GM18907 (cell line): Measurements from ENCODE around the gene TMPRSS15.

Experiments used
- ATAC-seq: cut with Tn5 transposase; IDR thresholded peaks from one replicate; pipeline ENCODE4 v1.9.1; 2021; ENCODE audit warnings: mild to moderate bottlenecking, moderate library complexity; ENCODE audit not compliant: unreplicated experiment

Gene TMPRSS15

DNA sequence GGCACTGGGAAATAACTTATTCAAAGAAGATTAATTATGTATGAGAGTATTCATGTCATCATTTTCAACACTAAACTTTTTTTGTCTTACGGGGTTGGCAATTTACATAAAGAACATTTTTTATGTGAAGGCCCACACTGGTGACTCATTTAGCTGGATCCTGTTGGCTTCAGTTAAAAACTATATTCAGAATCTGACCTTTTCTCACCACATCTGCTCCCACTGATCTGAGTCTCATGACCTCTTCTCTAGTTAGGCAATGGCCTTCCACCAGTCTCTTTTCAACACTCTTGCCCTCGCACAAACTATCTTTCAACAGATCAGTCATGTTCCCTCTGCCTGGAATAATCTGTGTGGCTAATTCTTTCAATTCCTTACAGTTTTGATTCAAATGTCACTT, 53.4 kb downstream of the TMPRSS15 start:
- no peak for ATAC-seq

DNA sequence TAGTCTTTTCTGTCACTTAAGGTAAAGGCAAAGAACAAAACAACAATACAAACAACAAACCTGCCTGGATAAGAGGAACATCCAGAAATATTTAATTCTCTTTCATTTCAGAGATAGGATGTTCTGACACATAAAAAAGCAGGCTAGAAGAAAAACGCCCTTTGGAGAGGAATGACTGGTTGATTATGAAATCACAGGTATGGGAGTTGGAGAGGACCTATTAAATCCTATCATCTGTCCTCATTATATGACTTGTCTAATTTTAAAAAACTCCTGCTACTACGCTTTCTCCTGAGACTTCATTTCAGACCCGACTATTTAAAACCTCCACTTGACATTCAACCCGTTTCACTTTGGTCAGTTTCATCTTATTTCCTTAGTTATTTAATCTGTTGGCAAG, 54.1 kb downstream of the TMPRSS15 start:
- ATAC-seq: no peak

DNA sequence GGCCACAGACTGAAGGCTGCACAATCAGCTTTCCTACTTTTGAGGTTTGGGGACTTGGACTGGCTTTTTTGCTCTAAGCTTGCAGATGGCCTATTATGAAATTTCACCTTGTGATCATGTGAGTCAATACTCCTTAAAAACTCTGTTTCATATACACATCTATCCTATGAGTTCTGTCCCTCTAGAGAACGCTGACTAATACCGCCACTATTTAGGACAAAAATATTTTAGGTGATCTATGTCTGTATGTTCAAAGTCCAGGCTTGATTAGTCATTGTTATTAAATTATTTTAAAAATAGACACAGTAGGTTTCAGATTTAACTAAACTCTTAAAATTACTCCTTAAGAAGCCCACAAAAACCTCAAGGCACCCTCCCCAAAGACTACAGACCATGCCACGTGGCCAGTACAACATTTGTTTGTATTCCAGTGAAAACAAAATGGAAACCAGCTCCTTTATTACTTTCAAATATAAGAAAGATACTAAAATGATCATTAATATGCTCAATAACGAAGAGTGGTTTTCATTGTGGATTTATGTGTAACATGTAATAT, 63.1 kb downstream of the TMPRSS15 start:
- no peak for ATAC-seq

DNA sequence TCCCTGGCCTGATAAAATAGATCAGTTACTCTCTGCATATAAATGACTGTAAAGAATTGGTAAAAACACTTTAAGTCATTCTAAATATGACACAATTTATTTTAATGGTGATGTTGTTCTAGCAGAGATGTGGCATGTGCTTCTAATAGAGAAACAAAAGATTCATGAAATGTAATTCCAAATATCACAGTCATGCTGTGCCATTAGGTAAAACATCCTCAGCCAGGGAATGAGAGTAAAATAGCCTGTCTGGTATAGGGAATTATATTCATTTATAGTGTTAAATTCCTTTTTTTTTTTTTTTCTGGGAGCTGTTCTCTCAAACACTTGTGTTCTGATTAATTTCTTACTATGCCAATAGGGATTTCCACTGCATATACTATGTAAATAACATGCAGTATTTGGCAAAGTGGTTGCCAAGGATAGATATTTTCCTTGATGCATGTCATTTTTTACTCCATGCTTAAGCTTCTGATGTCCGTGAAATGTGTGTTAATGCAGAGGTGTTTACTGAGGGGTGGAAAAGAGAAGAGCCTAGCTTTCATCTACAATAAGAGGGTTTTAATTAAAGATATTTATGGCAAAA, 67.8 kb downstream of the TMPRSS15 start:
- no peak for ATAC-seq

DNA sequence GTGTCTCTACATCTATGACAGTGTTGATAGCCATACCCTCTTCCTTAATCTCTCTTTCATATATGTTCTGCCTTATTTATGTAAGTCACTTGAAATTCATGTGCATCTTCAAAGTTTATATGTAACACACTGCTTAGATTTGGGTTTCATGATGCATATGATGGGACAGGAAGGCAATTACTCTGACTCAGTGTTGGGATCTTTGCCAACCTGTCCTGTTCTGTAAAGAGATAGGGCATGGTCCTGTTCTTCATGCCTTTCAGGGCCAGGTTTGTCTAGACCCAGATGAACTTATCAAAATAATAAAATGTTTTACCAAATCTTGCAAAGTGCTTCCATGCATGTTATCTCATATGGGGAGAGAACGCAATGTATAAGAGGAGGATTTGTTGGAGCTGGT, 69.5 kb downstream of the TMPRSS15 start:
- ATAC-seq: no peak

DNA sequence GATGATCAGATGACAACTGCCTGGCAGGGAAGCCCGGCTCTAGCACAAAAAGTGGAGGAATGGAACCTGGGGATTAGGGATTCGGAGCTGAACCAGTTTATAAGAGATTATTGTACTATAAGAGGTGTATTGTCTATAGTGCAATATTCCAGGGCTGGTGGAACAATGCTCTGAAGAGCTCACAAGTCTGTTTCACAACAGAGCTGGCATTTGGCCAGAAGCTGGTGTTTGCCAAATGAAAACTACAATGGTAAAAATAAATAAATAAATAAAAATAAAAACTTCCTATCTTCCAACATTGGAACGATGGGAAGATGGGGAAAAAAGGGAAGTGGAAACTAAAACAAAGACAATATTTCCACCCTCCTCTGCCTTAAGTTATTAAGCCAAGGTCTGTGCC, 85.4 kb downstream of the TMPRSS15 start:
- no peak for ATAC-seq

DNA sequence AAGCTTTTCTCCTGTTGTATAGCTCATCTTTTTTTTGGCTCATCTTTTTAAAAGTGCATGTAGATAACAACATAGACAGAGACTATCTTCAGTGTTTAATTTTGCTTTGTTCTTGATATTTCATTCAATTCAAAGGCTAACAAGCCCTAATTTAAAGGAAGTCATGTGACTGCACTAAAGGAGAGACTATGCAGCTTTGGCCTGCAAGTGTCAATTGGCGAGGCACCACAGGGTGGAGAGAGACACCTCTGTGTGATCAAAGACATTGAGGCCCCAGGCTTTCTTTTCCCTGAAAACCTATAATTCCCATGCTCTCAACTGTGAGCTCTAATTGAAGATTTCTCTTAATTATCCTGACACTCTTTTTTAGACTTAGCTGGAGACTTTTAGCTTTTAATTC, 105.4 kb downstream of the TMPRSS15 start:
- ATAC-seq: no peak

DNA sequence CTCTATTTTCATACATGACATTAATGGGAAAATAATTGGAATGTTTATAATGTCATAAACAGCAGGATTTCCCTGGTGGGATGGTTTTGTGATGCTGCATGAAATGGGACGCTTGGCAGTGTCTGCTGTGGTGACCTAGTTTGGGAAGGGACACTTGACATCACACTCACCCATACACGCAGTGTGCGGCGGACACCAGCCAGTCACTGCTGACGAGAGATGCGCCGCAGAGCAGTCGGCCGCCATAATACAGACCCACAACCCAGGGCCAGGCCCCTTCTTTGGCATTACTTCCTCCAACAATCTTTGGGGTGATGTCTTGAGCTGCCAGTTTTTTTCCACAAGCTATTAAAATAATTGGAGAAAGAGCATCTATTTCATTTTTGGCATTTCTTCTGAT, 109.5 kb downstream of the TMPRSS15 start:
- no peak for ATAC-seq

DNA sequence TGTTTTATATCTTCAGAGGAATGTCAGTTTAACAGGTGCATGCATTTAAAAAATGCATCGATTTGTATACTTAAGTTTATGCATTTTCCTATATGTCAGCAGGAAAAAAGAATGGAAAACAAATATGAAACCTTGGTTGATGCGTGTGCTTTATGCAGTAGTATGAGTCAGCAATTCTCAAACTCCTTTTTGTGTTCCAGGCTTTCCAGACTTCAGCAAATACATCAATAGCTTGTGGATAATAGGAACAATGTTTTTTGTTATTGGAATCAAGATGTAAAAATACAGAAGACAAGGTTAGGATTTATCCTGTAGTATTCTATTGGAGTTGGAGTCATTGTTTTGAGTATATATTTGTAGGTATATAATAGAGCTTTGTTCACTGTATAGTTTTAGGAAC, 113.7 kb downstream of the TMPRSS15 start:
- no peak for ATAC-seq

DNA sequence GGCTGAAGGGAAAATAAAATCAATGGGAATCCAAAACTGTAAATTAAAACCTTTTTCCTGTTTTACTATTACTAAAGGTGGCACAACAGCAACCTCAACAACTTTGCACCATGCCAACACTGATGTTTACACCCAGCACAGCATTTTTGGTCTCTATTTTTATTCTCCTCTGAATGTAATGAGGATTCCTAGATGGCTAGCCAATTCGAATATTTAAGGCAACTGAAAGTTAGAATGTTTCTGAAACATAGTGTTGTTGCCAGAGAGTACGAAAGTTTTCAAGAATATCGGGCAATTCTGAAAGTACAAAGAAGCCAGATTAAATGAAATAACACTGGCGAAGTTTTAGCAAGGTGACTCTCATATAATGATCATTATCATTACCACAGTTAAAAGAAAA, 118.2 kb downstream of the TMPRSS15 start:
- ATAC-seq: no peak

DNA sequence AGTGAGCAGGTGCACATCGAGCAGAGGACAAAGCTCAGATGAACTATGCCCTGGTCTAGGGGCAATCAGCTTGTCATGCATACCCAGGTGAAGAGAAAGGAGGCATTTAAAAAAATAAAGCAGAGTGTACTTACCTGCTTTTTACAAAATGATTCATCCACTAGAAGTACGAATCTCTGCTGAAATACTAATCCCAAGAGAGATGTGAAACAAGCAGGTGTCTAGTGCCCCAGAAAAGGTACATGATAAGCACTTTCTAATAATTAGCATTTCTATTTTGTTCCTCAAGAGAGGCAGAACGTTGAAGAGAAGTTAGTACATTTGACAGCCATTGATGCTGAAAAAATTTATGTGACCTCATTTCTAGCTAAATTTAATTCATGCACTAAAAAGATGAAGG, 127.8 kb downstream of the TMPRSS15 start:
- ATAC-seq: no peak

DNA sequence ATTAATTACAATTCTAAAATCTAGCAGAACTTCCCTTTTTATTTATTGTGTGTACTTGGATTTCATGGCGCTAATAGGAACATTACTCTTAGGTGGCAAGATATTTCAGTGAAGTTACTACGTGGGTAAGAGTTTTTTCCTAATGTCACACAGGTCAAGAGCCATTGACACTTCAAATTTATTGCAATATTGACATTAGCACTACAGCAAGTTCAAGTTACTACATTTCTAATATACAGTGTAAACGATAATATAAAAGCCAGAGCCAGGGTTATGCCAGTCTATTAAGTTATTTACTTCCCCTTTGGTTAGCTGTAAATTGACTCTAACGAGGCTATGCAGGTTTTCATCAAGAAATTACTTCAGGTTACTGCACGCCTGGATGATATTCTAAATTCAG, 129.2 kb downstream of the TMPRSS15 start:
- ATAC-seq: no peak

DNA sequence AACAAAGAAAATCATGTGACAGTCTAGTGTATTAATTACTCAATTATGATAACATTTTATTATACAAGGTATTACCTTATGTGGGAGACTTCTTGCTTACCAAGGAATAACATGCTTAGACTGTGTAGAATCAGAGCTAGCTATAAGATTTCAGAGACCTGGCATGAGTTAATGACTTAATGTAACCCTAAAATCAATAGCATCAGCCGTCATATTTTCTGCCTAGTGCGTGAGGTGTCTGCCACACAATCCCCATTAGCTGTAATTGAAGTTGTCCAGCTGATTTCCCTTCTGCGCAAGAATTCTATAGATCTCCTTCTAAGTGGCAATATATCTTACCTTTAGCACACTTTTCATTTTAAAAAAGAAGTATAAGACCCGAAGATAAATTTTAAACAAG, 130.2 kb downstream of the TMPRSS15 start:
- no peak for ATAC-seq

DNA sequence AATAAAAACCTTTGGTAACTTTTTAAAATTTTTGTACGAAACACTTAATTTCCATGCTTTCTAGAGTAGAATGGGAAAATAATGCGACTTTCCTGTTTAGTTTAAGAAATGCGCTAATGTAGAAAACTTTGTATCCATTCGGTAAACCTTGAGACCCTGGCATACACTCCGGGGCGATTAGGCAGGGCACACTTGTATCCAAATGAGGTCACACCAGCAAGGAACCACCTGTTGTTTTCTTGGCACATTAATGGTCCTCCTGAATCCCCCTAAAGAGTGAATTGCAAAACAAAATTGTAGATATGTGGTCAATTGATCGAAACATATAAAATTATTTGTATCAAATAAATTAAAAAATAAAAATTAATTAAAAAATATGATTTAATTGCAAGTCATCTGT, 133.7 kb downstream of the TMPRSS15 start:
- no peak for ATAC-seq

DNA sequence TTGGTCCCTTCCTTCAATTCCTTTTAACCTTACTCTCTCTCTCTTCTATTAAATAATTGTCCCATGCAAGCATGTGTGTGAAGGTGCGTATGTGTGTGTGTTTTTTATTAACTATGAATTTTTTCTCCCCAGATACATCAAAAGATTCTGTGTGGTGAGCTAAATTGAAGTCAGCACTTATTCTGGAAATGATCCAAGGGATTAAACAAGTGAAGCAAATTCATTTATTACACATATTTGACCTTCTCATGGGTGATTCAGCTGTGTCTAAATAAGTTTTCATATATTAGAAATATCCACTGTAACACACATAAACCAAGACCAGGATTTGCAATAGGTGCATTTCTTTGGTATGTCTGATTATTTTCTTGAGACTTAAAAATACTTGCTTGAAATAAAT, 134.7 kb downstream of the TMPRSS15 start:
- ATAC-seq: no peak

DNA sequence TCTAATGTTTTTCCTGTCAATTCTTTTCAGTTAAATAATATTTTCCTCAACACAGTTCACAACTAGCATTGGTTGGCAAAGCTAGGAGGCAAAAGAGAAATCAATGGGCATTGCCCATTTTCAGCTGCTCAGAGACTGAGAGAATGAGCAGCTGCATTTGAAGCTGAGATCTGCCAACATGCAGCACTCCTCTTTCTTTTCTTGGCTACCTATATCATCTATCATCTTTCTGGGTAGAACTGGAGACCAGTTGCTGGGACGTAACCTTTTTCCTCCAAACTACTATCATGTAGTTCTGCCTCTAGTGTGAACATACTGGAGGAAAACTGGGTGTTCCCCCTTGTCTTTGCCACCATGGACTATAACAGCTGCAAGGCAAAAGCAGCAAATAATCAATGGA, 136.1 kb downstream of the TMPRSS15 start:
- no peak for ATAC-seq

DNA sequence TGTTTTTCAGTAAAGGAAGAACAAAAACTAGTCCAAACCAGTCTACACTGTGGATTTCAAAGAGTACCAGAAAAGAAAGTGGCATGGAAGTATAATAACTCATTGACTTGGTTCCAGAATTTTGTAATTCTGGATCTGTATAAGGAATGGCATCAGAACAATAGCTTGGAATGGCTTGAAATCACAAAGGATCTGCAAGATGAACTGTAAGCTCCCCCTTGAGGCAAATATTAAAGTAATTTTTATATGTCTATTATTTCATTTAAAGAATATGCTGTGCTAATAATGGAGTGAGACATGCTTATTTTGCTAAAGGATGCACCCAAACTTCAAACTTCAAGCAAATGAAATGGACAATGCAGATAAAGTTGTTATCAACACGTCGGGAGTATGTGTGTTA, 137.6 kb downstream of the TMPRSS15 start:
- ATAC-seq: no peak

DNA sequence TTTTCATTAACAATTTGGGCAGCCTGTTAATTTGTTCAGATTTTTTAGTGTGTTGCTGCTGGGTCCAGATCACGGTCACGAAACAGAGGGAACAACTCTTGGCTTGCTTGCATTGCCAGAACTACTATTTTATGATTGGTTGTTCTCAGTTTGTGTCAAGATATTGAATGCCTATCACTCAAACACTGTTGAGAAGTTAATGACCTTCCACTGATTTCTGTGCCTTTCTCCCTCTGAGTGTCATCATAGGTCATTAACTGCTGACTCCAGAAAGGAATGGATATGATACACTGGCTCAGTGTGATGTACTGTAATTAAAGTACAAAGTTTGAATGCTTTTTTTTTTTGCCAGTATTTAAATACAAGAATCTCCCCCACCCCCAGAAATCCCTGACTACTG, 149.8 kb downstream of the TMPRSS15 start:
- no peak for ATAC-seq

DNA sequence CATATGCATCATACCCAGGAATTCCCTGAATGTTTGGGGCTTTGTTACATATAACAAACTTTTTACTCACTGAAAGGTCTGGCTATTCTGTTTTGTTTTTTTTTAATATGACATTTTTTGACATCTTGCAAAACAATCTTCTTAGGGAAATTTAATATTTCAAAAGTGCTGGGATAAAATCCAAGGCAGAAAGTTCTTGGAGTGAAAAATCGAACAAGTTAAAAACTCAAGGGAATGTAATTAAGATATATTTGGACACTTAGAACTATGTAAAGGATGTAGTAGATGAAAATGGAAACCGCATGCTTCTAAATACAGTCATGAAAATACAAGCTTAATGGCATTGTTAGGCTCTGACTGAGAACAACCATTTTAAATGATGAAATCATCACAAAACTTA, 150.4 kb downstream of the TMPRSS15 start:
- no peak for ATAC-seq

DNA sequence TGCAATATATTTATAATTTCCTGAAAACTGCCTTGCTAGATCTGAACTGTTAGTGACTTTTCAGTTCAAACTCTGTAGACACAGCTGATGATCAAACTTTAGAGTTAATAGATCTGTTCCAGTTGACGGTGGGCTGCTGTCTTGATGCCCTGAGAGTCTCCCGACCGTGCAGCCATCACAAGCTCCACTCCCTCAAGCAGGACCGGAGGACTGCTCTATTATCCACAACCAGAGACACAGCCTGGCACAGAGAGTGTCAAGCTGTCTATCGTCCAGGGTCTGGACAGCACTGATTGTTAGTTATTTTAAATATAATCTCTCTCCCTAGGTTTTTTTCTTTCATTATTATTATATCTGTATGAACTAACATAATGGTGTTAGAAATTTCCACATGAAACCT, 150.9 kb downstream of the TMPRSS15 start:
- ATAC-seq: no peak

DNA sequence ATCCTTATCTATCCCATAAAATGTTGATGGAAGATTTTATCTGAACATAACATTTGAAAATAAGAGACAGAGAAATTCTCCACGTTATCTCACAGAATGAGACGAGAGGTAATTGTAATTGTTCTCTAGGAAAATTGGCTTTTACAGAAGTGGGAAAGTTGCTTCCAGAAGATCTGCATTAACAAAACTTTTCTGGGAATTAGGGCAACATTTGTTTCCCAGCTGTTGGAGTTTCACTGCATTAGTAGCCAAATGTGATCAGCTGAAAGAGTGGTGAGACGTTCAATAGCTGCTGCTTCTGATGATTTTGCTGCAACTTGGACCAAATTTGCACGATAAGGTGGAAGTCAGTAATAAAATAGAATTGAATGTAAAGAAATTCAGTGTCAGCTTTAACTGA, 151.3 kb downstream of the TMPRSS15 start:
- no peak for ATAC-seq

DNA sequence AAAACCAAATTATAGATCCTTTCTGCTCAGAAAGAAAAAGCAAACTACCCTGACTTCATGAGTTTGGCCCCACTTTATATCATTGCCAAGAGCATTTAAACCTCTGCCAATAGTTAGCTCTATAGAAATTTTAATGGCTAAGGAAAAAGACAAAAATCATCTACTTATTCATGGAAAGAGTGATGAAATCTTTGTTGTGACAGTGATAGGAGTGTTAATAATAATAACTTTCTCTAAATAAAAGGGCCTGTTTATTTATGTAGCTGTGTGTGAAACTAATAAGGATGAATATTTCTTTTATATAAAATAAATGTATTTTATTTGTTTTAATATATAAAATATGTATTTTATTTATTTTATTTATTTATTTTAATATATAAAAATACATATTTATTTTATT, 152.5 kb downstream of the TMPRSS15 start:
- ATAC-seq: no peak

DNA sequence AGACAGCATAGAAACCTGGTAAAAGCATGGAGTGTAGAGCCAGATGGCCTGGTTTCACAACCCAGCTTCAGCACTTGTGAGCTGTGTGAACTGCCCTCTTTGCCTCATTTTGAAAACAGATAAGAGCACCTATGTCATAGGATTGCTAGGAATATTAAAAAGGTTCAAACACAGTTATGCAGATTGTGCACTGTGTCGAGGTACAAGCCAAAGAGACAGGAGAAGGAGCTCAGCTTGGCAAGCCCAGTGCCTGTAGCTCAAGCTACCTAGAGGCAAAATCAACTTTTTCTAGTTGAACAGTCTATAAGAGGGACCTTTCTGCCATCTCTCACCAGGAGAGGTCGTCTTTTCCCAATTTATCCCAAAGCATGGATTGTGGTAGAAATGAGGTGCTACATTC, 153.9 kb downstream of the TMPRSS15 start:
- ATAC-seq: no peak
